GM21528 (cell line): Measurements from ENCODE around the gene PRR18.
A peak's percentile ranks its signal among the peaks of the same experiment; 100 is the strongest.

Source experiments
- ATAC-seq: cut with Tn5 transposase; IDR thresholded peaks from one replicate; pipeline ENCODE4 v1.9.1; 2021; ENCODE audit warnings: mild to moderate bottlenecking, moderate library complexity; ENCODE audit not compliant: unreplicated experiment, low FRiP score

The PRR18 gene

DNA sequence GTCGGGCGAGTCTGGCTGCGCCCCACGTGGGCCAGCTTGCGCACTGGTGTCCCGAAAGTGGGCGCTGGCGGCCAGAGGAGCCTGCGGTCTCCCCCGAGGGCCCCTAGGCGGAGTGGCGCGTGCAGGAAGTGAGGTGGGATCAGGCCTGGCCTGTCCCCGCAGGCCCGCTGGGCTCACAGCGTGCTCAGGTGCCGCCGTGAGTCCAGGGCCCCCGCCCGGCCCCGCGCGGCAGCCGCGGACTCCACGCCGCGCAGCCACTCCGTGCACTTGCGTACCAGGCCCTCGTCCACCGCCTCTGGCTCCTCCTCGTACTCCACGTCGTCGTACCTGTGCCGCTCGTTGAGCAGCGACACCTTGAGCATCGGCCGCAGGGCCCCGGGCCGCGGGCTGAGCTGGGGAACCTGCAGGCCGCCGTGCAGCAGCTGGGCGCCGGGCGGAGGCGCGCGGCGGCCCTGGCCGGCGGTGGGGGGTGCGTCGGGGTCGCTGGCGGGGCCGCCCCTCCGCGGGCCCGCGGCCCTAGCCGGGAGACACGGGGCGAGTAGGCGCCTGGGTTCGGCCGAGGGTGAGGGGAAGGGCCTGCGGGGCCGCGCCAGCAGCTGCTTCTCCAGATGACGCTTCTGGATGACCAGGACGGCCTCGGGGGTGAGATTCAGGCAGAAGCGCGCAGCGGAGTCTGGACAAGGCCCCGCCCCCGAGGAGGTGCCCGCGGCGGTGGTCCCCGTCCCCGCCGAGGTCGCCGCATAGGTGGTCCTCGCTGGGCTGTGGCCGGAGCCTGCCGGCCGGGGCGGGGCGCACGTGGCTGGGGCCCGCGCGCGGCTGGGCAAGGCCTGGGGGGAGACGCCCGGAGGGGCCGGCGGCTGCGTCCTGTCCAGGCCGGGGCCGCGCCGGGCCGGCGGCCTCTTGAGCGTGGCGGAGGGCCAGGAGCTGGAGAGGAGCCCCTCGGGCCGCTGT lies 835 bp downstream of the PRR18 start:
- peak; percentile 31 for ATAC-seq

DNA sequence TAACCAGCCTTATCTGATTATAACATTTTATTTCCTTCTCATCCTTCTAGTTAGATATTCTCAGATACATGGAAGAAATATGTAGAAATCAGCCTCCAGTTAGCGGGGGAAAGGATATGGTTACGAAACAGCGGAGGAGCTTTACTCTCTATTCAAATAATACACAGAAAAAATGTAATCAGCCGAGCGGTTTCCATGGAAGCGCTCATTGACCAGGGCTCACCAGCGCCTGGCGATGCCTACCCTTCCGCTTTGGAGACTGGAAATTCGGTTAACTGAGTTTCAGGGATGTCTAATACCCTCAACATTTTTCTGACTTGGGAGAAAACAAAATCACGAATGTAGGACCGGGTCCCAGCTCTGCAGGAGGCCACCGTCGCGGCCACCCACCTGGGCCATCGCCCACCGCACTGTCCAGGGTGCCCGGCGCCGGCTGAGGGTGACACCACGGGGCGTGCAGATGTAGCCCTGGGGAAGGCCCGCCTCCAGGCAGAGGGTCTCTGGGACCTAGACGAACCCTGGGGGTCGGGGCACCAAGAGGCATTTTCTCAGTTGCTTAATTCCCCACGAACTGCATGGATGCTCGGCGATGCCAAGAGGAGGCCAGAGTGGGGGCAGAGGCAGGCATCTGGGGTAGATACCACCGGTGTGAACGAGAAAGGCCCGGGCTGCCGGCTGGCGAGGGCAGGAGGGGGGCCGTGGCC lies 1.7 kb downstream of the PRR18 start:
- no peak for ATAC-seq

DNA sequence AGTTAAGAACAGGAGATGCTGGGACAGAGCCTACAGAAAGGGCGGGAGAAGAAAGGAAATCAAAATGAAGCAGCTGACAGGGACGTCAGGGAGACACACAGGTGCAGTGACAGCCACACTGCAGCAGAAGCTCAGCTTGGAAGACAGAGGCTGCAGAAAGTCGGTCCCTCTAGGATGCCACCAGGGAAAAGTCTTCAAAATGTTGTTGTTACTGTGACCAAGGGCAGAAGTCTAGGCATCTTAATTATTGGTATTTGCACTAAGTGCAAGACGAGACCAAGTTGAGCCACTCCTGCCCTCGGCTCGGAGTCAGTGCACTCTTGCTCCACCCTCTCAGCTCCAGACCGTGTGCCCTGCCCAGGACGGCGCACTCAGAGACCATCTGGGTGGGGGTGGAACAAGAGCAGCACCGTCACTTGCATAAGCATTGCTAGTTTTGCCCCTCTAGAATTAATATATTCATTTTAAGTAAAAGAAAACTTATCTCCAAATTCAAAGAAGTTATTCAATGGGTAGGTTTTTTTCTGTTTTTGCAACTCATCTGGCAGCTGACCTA lies 2.6 kb downstream of the PRR18 start:
- no peak for ATAC-seq

DNA sequence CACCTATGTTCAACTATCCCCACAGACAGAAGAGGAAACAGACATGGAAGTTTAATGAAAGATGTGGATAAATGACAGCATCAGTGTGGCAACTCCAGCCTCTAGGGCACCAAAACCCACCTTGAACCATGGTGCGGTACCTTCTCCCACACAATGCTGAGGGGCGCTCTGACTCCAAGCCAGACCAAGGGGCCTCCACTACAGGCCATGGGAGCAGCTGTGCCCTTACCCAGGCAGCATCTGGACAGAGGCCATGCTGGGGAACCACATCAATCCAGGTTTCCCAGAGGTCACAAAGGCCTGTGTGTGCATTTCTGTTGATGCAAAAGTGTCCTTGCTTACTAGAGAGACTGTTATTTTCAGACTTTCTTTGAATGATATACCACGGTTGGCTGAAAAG lies 4.1 kb downstream of the PRR18 start:
- no peak for ATAC-seq

DNA sequence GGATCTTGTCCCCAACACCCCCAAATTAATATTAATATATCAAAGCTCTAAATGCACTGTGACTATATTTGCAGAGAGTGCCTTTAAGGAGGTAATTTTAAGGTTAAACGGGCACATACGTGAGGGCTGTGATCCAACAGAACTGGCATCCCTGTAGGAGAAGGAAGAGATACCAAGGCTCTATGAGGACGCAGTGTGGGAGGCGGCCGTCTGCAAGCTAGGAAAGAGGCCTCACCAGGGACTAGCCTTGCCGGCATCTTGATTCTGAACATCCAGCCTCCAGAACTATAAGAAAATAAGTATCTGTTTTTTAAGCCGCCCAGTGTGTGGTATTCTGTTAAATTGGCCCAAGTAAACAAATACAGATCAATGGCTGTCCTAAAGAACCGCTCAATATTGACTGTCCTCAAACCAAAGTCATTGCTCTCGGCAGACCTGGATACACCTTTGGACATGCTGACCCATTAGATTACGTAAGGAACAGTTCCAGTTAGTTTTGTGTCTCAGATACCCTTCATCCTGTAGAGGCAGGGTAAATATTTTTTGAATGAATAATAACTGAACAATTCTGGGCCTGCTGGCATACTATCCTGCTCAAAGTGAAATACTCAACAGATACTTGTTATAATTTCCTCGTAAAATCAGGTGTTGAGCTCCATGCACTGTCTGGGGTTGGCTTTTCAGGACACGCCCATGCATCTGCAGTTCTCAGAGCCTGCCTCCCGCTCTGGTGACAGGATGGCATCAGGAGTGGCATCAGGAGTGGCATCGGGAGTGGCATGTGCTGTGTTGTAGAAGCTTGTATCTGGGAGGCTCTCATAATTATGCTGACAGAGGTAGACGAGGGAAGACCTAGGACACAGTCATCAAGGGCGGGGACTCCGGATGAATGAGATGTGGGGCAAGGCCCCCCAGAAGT lies 6.3 kb downstream of the PRR18 start:
- no peak for ATAC-seq

DNA sequence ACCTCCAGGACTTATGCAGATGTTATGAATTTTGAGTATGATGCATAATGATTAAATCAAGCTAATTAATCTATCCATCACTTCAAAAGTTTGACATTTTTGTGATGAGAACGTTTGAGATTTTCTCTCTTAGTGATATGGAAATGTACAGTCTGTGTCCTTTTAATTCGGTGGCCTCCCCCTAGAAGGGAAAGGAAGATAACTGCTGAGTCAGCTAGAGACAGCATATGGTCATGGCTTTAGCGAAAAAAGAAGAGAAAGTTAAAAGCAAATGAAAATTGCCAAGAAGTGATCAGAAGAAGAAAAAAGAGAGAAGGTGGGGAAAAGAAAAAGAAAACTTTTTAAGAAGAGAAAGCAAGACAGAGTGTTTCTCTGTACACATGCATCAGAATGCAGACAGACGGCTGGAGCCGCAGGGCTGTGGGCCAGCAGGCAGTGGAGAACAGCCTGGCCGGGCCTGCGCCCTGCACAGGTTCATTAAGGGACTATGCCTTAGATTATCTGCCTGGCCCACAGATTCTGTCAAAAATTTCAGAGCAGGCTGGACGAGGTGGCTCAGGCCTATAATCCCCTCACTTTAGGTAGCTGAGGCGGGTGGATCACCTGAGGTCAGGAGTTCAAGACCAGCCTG lies 7.7 kb downstream of the PRR18 start:
- no peak for ATAC-seq

DNA sequence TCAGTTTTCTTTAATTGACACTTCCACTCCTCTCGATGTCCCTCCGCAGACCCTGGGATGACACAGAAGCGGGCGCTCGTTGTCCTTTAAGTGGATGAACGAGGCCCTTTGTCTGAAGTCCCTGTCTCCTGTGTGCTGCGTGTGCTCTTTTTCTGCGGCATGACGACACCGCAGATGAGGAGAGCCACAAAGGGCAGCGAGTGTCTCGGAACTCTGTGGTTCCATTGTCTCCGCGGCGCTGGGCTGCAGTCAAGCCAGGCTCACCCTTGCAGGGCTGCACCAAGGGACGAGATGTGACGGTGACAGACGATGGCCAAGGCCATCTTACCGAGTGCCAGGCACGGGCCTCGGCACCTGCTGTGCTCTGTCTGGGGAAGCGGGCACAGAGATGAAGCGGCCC lies 10.6 kb downstream of the PRR18 start:
- ATAC-seq = no peak

DNA sequence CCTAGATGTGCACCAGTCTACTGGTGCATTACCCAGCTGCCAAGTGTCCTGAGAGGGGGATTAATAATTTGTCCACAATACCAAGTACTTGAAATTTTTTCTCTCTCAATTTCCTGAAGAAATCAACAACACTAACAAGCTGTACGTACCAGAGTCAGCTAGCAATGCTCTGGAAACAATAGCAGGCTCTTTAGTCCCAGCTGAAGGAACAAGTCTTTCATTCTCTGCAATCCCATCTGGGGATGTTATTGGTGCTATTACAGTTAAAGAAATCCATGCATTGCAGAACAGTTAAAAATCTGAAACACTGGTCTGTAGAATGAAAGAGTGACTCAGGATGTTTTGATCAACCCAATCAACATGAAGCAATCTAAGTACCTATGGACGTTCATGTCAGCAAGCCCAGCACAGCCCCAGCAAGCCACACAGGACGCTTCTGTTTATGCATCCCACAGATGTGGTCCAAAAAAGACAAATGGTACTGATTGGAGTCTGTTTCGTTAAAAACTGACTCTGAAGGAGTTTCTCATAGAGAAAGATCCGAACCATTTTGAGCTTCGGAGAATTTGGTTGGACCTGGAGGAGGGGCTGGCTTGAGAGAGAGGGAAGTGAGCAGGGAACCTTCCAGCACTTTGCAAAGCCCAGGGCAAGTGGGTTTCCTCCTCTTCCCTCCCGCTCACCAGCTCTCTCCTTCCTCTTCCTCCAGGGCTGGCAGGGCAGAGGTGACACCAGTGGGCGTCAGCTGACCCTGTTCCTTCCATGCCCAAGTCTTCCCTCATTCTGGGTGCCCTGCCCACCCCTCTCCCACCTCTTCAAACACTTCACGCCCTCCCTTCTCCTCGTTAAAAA lies 11.9 kb downstream of the PRR18 start:
- ATAC-seq = no peak

DNA sequence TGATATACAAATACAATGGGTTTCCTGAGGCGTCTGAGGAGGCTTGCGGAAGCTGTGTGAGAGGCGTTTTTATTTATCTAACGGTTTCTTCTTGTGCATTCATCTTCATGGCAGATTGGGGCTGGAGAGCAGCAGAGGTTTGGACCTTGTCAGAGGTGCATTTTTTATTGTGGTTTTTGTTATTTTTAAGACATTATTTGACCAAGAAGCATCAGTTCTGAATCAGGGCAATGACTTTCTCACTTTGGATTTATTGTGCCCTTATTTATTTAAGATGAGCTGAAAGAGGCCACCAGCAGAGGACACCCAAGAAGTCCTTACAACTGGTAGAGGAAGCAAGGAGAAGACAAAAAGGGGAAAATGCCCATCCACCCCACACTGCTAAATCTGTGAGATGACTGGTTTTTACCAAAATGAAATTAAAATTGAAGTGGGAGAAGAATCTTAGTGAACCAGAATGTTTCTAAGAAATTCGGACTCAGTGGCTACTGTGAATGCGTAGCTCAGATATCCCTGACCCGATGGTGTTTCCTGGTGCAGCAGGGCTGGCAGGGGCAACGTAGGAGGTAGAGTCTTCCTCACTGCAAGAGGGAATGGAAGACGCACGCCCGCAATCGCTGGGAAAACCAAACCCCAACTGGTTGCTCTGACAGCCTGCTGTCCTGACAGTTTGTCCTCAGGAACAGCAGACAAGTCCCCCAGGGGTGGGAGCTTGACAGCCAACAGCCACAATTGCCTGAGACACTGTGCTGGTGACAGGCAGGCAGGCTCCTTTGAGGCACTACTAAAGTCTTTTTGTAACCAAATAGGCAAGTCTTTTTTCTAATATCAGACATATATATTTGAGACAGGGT lies 14.2 kb downstream of the PRR18 start:
- no peak for ATAC-seq

DNA sequence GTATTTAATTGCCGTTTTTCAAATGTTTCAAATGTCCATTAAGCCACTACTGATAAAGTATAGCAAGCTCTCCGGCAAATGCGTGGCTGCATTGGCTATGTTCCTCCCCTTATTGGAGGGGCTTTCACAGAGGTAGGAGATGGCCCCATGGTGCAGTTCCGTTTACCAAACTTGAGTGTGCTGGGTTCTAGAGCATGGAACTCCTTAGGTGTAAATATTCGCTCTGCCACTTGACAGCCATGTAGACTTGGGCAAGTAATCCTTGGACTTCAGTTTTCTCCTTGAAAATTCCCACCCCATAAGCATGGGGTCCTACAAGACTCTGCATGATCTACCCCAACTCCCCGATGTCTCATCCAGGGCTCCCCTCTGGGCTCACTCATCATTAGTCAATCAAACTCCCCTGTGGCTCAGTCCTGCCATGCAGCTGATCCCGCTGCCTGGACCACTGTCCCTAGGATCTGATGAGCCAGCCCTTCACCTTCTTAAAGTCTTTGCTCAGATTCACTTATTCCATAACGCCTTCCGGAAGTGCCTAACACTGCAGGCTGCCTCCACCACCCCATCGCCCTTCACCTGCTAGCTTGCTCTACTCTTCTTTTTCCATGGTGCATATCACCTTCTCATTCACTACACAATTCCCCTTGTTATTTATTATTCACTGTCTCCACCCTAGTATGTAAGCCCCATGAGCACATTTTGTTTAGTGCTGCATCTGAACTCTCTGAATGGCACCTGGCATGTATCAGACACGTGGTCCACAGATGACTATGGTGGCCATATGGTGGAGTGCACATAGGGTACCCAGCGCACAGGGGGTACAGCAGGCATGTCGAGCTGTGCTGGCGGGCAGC lies 18.8 kb downstream of the PRR18 start:
- ATAC-seq = no peak

DNA sequence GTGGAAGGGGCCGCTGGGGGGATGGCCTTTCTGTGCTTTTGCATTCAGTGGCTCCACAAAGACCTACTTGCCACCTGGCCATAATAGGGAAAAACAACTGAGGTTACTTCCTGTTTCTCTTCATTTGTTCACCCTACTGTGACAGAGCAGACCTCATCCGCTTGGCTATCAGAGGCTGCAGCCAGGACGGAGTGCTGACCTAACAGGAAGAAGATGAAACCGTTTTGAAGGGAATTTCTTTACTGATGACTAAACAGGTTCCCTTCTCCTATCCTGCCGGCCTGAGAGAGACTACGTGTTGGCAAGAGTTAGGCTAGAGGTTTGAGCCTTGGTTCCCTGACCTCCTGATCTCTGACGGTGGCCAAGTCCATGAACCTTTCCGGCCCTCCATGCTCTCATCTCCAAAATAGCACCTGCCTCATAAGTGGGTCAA lies 21.3 kb downstream of the PRR18 start:
- peak; percentile 96 for ATAC-seq

DNA sequence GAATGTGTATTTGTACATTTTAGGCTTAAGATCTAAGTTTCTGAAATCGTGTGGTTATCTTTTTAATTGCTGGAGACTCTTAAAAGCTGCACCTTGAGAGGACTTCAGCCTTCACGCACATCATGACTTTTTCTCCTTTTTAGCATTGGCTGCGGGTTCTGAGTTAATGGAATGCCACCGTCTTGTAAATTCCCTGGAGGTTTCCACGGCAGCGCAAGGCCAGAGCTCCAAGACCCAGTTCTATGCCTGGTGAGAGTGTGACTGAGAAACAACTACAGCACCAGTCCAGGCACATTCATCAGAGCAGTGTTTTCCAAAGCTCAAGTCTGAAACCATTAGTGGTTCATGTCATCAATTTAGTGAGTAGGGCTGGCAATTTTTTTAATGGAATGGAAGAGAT lies 23.0 kb downstream of the PRR18 start:
- ATAC-seq = no peak

DNA sequence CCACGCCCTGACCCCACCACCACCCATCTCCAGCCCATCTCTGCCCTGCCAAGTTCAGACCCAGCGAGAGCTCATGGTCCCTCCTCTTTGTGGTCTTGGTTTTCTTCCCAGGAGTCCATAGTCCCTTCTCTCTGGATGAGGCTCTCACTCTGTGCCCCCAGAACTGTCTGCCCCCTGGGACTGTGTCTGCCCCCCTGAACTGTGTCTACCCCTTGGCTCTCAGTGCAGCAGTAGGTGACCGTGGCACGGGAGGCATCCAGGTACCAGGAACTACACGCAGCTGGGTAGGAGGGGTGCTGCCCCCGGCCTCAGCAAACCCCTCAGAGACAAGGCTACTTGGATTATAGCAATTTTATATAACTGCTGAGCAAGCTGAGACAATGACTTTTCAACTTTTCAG lies 23.6 kb downstream of the PRR18 start:
- no peak for ATAC-seq

DNA sequence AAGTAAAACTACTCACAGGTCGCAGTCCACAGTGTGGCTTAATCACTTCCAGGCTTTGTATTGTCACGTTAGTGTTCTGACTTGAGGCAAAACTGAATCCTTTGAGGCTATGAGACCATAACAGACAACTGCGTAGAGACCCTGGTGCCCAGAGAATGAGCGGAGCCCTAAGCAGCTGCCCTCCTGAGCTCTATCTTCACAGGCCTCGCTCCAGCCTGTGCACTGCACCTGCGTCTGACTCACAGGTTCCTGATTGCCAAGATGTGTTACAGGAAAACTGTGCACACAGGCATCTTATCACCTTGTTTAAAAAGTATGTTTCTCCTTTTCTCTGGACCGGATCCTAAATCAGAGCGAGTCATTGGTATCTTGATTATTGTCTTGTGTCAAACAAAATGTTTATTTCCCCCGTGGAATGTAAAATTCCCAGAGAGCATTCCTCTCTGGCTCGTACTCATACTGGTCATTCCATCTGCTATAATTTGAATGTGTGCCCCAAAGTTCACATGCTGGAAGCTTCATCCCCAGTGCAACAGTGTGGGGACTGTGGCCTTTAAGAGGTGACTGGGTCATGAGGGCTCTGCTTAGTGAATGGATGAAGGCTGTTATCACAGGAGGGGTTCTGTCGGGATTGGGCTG lies 25.7 kb downstream of the PRR18 start:
- ATAC-seq = no peak

DNA sequence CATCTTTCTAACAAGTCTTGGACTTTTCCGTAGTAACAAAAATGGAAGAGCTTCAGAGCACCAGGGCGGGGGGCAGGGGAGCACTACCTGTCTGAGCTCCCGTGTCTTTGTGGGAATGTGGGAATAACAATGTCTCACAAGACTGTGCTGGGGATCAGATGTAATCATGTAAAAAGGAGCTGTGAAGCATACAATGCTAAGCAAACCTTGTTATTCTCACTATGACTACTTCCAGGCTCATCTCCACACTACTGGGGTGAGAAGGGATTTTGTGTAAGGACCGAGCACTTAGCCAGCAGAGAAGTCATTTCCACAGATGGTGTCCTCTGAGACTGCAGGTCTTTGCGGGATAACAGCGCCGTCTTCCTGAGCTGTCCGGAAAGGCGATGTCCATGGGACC lies 27.1 kb downstream of the PRR18 start:
- ATAC-seq = no peak

DNA sequence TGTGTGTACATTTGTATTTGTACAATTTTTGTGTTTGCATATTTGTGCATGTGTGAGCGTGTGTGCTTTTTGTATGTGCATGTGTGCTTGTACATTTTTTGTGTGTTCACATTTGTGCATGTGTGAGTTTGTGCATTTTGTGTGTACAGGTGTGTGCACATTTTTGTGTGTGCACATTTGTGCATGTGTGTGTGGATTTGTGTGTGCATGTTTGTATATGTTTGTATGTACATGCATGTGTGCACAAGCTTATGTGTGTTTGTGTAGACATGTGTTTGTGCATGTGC lies 28.9 kb downstream of the PRR18 start:
- no peak for ATAC-seq
